CD4-positive, CD25-positive, alpha-beta regulatory T cell (primary cell): ENCODE measurements around the gene TNK1. TPM values are rescaled to one million over a fixed set of nuclear protein-coding genes. Genes with fewer than 3 reads are reported as not detected.
A peak's percentile ranks its signal among the peaks of the same experiment; 100 is the strongest.

Experiments
- ATAC-seq, 2 donors: fragments of 150-1000 bp; cut with Tn5 transposase; one replicate each; pipeline ENCODE4 v1.10.0; 2021; ENCODE audit warnings: low read depth in 2 of 2, moderate number of reproducible peaks in 2 of 2, moderate library complexity in 1 of 2
- DNase-seq, 3 donors: peaks; one replicate each; pipeline versions ENCODE4 v3.0.0 to v3.0.0-alpha.2; 2012 to 2022; ENCODE audit warnings: mixed read lengths in 1 of 3
- H3K27ac ChIP-seq: one replicate; pipeline ENCODE4 v1.7.0; 2013; ENCODE audit warnings: mild to moderate bottlenecking, low read length; ENCODE audit not compliant: insufficient read depth, poor library complexity, severe bottlenecking
- H3K27me3 ChIP-seq: one replicate; pipeline ENCODE4 v1.7.0; 2013; ENCODE audit warnings: low read length; ENCODE audit not compliant: control insufficient read depth, insufficient read depth
- H3K36me3 ChIP-seq: one replicate; pipeline ENCODE4 v1.7.0; 2013; ENCODE audit warnings: mild to moderate bottlenecking, low read length, moderate library complexity; ENCODE audit not compliant: control insufficient read depth, insufficient read depth
- H3K4me1 ChIP-seq: 2 replicates; pipeline ENCODE4 v1.7.0; 2013; ENCODE audit warnings: mild to moderate bottlenecking, low read length; ENCODE audit not compliant: insufficient read depth, control insufficient read depth, poor library complexity, severe bottlenecking
- H3K4me3 ChIP-seq: one replicate; pipeline ENCODE4 v1.7.0; 2013; ENCODE audit warnings: low read depth, mild to moderate bottlenecking, low read length, moderate library complexity
- H3K9me3 ChIP-seq, 2 experiments: 1 replicate in 1 of 2; 2 replicates in 1 of 2; pipeline ENCODE4 v1.7.0; 2013; ENCODE audit warnings: low read length in 2 of 2, mild to moderate bottlenecking in 1 of 2, moderate library complexity in 1 of 2; ENCODE audit not compliant: control insufficient read depth in 2 of 2
- H3K27ac Mint-ChIP-seq, 3 donors: one replicate each; pipeline ENCODE4 v1.8.0; 2020 to 2022; ENCODE audit warnings: mild to moderate bottlenecking in 3 of 3, mixed read lengths in 3 of 3, moderate library complexity in 2 of 3
- H3K27me3 Mint-ChIP-seq: one replicate; pipeline ENCODE4 v1.8.0; 2022; ENCODE audit warnings: mild to moderate bottlenecking, mixed read lengths
- H3K36me3 Mint-ChIP-seq: one replicate; pipeline ENCODE4 v1.8.0; 2020; ENCODE audit warnings: mixed read lengths
- H3K4me1 Mint-ChIP-seq, 4 donors: one replicate each; pipeline ENCODE4 v1.8.0; 2020 to 2022; ENCODE audit warnings: mixed read lengths in 4 of 4, mild to moderate bottlenecking in 1 of 4
- H3K4me3 Mint-ChIP-seq, 4 donors: one replicate each; pipeline ENCODE4 v1.8.0; 2020 to 2022; ENCODE audit warnings: mild to moderate bottlenecking in 4 of 4, mixed read lengths in 4 of 4, moderate library complexity in 3 of 4
- H3K9me3 Mint-ChIP-seq, 7 donors: one replicate each; pipeline ENCODE4 v1.8.0; 2020 to 2022; ENCODE audit warnings: mixed read lengths in 7 of 7, mild to moderate bottlenecking in 3 of 7, moderate library complexity in 2 of 7
- polyA plus RNA-seq, 4 donors: library from polyadenylated mRNA; unstranded; fragments of 300-500 nt; fragmentation: Illumina TruSeq; gene quantifications; one replicate each; pipeline ENCODE4 v1.2.3, GENCODE V29; 2021
- total RNA-seq: library from RNA; stranded (reverse); gene quantifications from one replicate; pipeline ENCODE4 v1.2.3, GENCODE V29; 2022

The TNK1 gene
- total and polyA plus RNA-seq, 5 donors from 2014 or later, result 0.42 to 4.8 (median 1.5) TPM

- Mint-ChIP-seq H3K4me3 (peak overlapping the region; percentile 93 to 97 (median 96)), H3K27me3 (peaks cover 12% of the 10 kb centered on the region), H3K36me3 (no peaks in the 10 kb centered on the region), H3K4me1 (peaks cover 0 to 32% (median 13%) of the 10 kb centered on the region in 4 donors), H3K27ac (peak overlapping the region; percentile 32 to 98 (median 94)), H3K9me3 (no peaks in the 10 kb centered on the region)
- Histone ChIP-seq H3K27ac (peak overlapping the region; percentile 81), H3K27me3 (no peaks in the 10 kb centered on the region), H3K4me1 (peaks cover 23% of the 10 kb centered on the region), H3K36me3 (no peaks in the 10 kb centered on the region), H3K9me3 (no peaks in the 10 kb centered on the region), H3K4me3 (peak overlapping the region; percentile 48)
- peak; percentile 26 to 33 for ATAC-seq
- DNase-seq, result peak in 1 of 3 donors; percentile 68
Measured at GRCh38 chr17:7404737-7405349, 24.0 kb downstream of the TNK1 start.

- no peak for ATAC-seq
- no peaks in the 10 kb centered on the region for H3K36me3 ChIP-seq
- H3K4me3 ChIP-seq, result no peak overlapping the region
Measured at GRCh38 chr17:7405350-7406234, 24.7 kb downstream of the TNK1 start.

GRCh38 chr17:7406235-7406825 lies 25.4 kb downstream of the TNK1 start:
- Histone ChIP-seq H3K36me3 (no peaks in the 10 kb centered on the region), H3K4me1 (peaks cover 23% of the 10 kb centered on the region), H3K27ac (no peak overlapping the region), H3K9me3 (no peaks in the 10 kb centered on the region), H3K4me3 (no peak overlapping the region), H3K27me3 (no peaks in the 10 kb centered on the region)
- Mint-ChIP-seq H3K27ac (peak overlapping the region in 1 of 3 donors; percentile 54), H3K36me3 (no peaks in the 10 kb centered on the region), H3K27me3 (peaks cover 12% of the 10 kb centered on the region), H3K4me3 (peak overlapping the region; percentile 80 to 90 (median 84)), H3K9me3 (no peaks in the 10 kb centered on the region), H3K4me1 (peaks cover 0 to 32% (median 15%) of the 10 kb centered on the region in 4 donors)
- no peak for DNase-seq
- no peak for ATAC-seq

More at GRCh38 chr17:7405350-7406234, 24.7 kb downstream of the TNK1 start:
- no peak overlapping the region for H3K27ac ChIP-seq
- H3K27me3 ChIP-seq, result no peaks in the 10 kb centered on the region
- Mint-ChIP-seq H3K27me3 (peaks cover 12% of the 10 kb centered on the region), H3K9me3 (no peaks in the 10 kb centered on the region), H3K4me1 (peaks cover 0 to 32% (median 15%) of the 10 kb centered on the region in 4 donors), H3K4me3 (peak overlapping the region; percentile 81 to 90 (median 84)), H3K36me3 (no peaks in the 10 kb centered on the region), H3K27ac (peak overlapping the region; percentile 32 to 82 (median 54))
- no peaks in the 10 kb centered on the region for H3K9me3 ChIP-seq
- peaks cover 23% of the 10 kb centered on the region for H3K4me1 ChIP-seq
- no peak for DNase-seq

GRCh38 chr17:7407082-7407481 lies 26.2 kb downstream of the TNK1 start:
- Mint-ChIP-seq H3K4me1 (peaks cover 0 to 29% (median 13%) of the 10 kb centered on the region in 4 donors), H3K27me3 (peaks cover 12% of the 10 kb centered on the region), H3K4me3 (peak overlapping the region in 3 of 4 donors; percentile 41 to 88 (median 70)), H3K36me3 (no peaks in the 10 kb centered on the region), H3K27ac (no peak overlapping the region), H3K9me3 (no peaks in the 10 kb centered on the region)
- Histone ChIP-seq H3K9me3 (no peaks in the 10 kb centered on the region), H3K4me3 (no peak overlapping the region), H3K27ac (no peak overlapping the region), H3K27me3 (no peaks in the 10 kb centered on the region), H3K4me1 (peaks cover 23% of the 10 kb centered on the region), H3K36me3 (no peaks in the 10 kb centered on the region)
- DNase-seq, result no peak
- ATAC-seq, result no peak

- Mint-ChIP-seq H3K4me1 (peaks cover 0 to 28% (median 13%) of the 10 kb centered on the region in 4 donors), H3K27ac (no peak within 1 kb of the TSS), H3K9me3 (no peaks in the 10 kb centered on the region), H3K36me3 (no peaks in the 10 kb centered on the region), H3K4me3 (peak within 1 kb of the TSS; percentile 41 to 88 (median 72)), H3K27me3 (peaks cover 12% of the 10 kb centered on the region)
- Histone ChIP-seq H3K36me3 (no peaks in the 10 kb centered on the region), H3K27ac (no peak within 1 kb of the TSS), H3K9me3 (no peaks in the 10 kb centered on the region), H3K4me3 (no peak within 1 kb of the TSS), H3K4me1 (peaks cover 23% of the 10 kb centered on the region), H3K27me3 (no peaks in the 10 kb centered on the region)
- ATAC-seq (no peak), DNase-seq (no peak)
Measured at GRCh38 chr17:7407485-7408251, 26.8 kb downstream of the TNK1 start, which contains the start of gene NLGN2. NLGN2 (plus strand) TSS chr17:7407845; CDS start chr17:7408256, 411 bp downstream.

- DNase-seq (peak in 2 of 3 donors; percentile 28 to 29), ATAC-seq (no peak)
- Mint-ChIP-seq H3K4me3 (no peak overlapping the region), H3K36me3 (no peaks in the 10 kb centered on the region), H3K9me3 (no peaks in the 10 kb centered on the region), H3K27me3 (peaks cover 12% of the 10 kb centered on the region), H3K4me1 (peaks cover 0 to 24% (median 12%) of the 10 kb centered on the region in 4 donors), H3K27ac (no peak overlapping the region)
- H3K4me1 ChIP-seq, result peaks cover 16% of the 10 kb centered on the region
- H3K4me3 ChIP-seq, result no peak overlapping the region
- H3K27ac ChIP-seq, result no peak overlapping the region
- no peaks in the 10 kb centered on the region for H3K9me3 ChIP-seq
- no peaks in the 10 kb centered on the region for H3K27me3 ChIP-seq
- no peaks in the 10 kb centered on the region for H3K36me3 ChIP-seq
Measured at GRCh38 chr17:7408252-7408727, 27.4 kb downstream of the TNK1 start.

- peaks cover 12% of the 10 kb centered on the region for H3K27me3 Mint-ChIP-seq
- H3K4me3 ChIP-seq, result no peak overlapping the region
- H3K27me3 ChIP-seq, result no peaks in the 10 kb centered on the region
- H3K9me3 ChIP-seq, result no peaks in the 10 kb centered on the region
- no peaks in the 10 kb centered on the region for H3K36me3 Mint-ChIP-seq
- no peaks in the 10 kb centered on the region for H3K36me3 ChIP-seq
- no peak overlapping the region for H3K27ac ChIP-seq
- H3K9me3 Mint-ChIP-seq, result no peaks in the 10 kb centered on the region
- peak overlapping the region in 3 of 4 donors; percentile 24 to 84 (median 61) for H3K4me3 Mint-ChIP-seq
- no peak for ATAC-seq
- no peak for DNase-seq
- H3K4me1 ChIP-seq, result peaks cover 12% of the 10 kb centered on the region
- H3K27ac Mint-ChIP-seq, result peak overlapping the region in 2 of 3 donors; percentile 17 to 84
- H3K4me1 Mint-ChIP-seq, result peaks cover 0 to 23% (median 11%) of the 10 kb centered on the region in 4 donors
Measured at GRCh38 chr17:7408863-7409262, 28.0 kb downstream of the TNK1 start.
